Liver (tissue), 9 donors: ENCODE measurements around the gene ENTPD1. TPM values are rescaled to one million over a fixed set of nuclear protein-coding genes. Genes with fewer than 3 reads are reported as not detected.

Experiments used
- DNase-seq: peaks from one replicate; pipeline ENCODE4 v3.0.0-alpha.2; 2017; ENCODE audit warnings: low spot score
- H3K27ac ChIP-seq, 2 donors: one replicate each; pipeline ENCODE4 v1.7.0; 2013; ENCODE audit warnings: inconsistent platforms in 2 of 2, low read length in 2 of 2, control low read depth in 1 of 2, low read depth in 1 of 2, mild to moderate bottlenecking in 1 of 2
- H3K27me3 ChIP-seq, 4 donors: one replicate each; pipeline versions ENCODE4 v1.6.1 to v1.7.0; 2013; ENCODE audit warnings: low read length in 3 of 4, inconsistent platforms in 1 of 4, mild to moderate bottlenecking in 1 of 4, moderate library complexity in 1 of 4; ENCODE audit not compliant: control insufficient read depth in 4 of 4, insufficient read depth in 4 of 4
- H3K36me3 ChIP-seq, 4 donors: one replicate each; pipeline versions ENCODE4 v1.6.1 to v1.7.0; 2013; ENCODE audit warnings: low read length in 3 of 4, mild to moderate bottlenecking in 3 of 4, low read depth in 1 of 4, moderate library complexity in 1 of 4; ENCODE audit not compliant: control insufficient read depth in 4 of 4, insufficient read depth in 3 of 4
- H3K4me1 ChIP-seq, 4 donors: one replicate each; pipeline versions ENCODE4 v1.6.1 to v1.7.0; 2013; ENCODE audit warnings: low read length in 3 of 4, mild to moderate bottlenecking in 3 of 4, moderate library complexity in 1 of 4; ENCODE audit not compliant: control insufficient read depth in 4 of 4, insufficient read depth in 4 of 4
- H3K4me3 ChIP-seq, 3 donors: one replicate each; pipeline versions ENCODE4 v1.6.1 to v1.7.0; 2013; ENCODE audit warnings: low read length in 3 of 3, control low read depth in 1 of 3, low read depth in 1 of 3, mild to moderate bottlenecking in 1 of 3
- H3K9ac ChIP-seq, 2 donors: one replicate each; pipeline ENCODE4 v1.7.0; 2013; ENCODE audit warnings: low read length in 2 of 2, mild to moderate bottlenecking in 2 of 2, moderate library complexity in 2 of 2, control low read depth in 1 of 2, low read depth in 1 of 2
- H3K9me3 ChIP-seq, 4 donors: one replicate each; pipeline versions ENCODE4 v1.6.1 to v1.7.0; 2013; ENCODE audit warnings: low read length in 3 of 4; ENCODE audit not compliant: control insufficient read depth in 4 of 4
- EGR1 ChIP-seq, 2 donors: IDR thresholded peaks; 2 replicates each; pipeline ENCODE4 v1.6.1; 2016 to 2018; ENCODE audit warnings: antibody characterized with exemption in 2 of 2, low read depth in 2 of 2
- FOXA1 ChIP-seq: IDR thresholded peaks from 2 replicates; pipeline ENCODE4 v1.6.1; 2016; ENCODE audit warnings: antibody characterized with exemption
- FOXA2 ChIP-seq: IDR thresholded peaks from 2 replicates; pipeline ENCODE4 v1.6.1; 2016; ENCODE audit warnings: antibody characterized with exemption
- GABPA ChIP-seq, 2 donors: IDR thresholded peaks in 1 of 2; conservative IDR thresholded peaks in 1 of 2; 2 replicates each; pipeline ENCODE4 v1.6.1; 2016; ENCODE audit warnings: antibody characterized with exemption in 2 of 2, mild to moderate bottlenecking in 1 of 2, moderate library complexity in 1 of 2
- HNF4A ChIP-seq, 2 donors: conservative IDR thresholded peaks; 2 replicates each; pipeline ENCODE4 v1.6.1; 2016; ENCODE audit warnings: antibody characterized with exemption in 2 of 2, mild to moderate bottlenecking in 2 of 2
- HNF4G ChIP-seq: IDR thresholded peaks from 2 replicates; pipeline ENCODE4 v1.6.1; 2016; ENCODE audit warnings: antibody characterized with exemption
- JUND ChIP-seq, 2 donors: IDR thresholded peaks; 2 replicates each; pipeline ENCODE4 v1.6.1; 2016; ENCODE audit warnings: antibody characterized with exemption in 2 of 2
- MAX ChIP-seq: IDR thresholded peaks from 2 replicates; pipeline ENCODE4 v1.6.1; 2016; ENCODE audit warnings: antibody characterized with exemption
- NR2F2 ChIP-seq: IDR thresholded peaks from 2 replicates; pipeline ENCODE4 v1.6.1; 2016; ENCODE audit warnings: antibody characterized with exemption
- RAD21 ChIP-seq, 2 donors: IDR thresholded peaks; 2 replicates each; pipeline ENCODE4 v1.6.1; 2016; ENCODE audit warnings: antibody characterized with exemption in 2 of 2, mild to moderate bottlenecking in 2 of 2
- RXRA ChIP-seq, 2 donors: IDR thresholded peaks; 2 replicates each; pipeline ENCODE4 v1.6.1; 2017 to 2018; ENCODE audit warnings: antibody characterized with exemption in 2 of 2, mild to moderate bottlenecking in 1 of 2
- SP1 ChIP-seq: IDR thresholded peaks from 2 replicates; pipeline ENCODE4 v1.6.1; 2018; ENCODE audit warnings: antibody characterized with exemption, mild to moderate bottlenecking
- ZBTB33 ChIP-seq: IDR thresholded peaks from 2 replicates; pipeline ENCODE4 v1.6.1; 2016; ENCODE audit warnings: antibody characterized with exemption
- WGBS: extraction: QIAGEN DNeasy Blood & Tissue Kit; methylation state at CpG from one replicate; pipeline ENCODE4 v1.1.7; 2013; 5-methylcytosine and 5-hydroxymethylcytosine counted together
- polyA plus RNA-seq, 2 donors: library from polyadenylated mRNA; stranded (reverse) in 1 of 2; unstranded in 1 of 2; fragments of 200-250 nt in 1 of 2; fragments of >200 nt in 1 of 2; fragmentation: Nextera tagmentation in 1 of 2; extraction: Ambion mirVana in 1 of 2; gene quantifications; one replicate each; pipeline versions ENCODE4 v1.2.1 to v1.2.3, GENCODE V29; 2013 to 2015
- total RNA-seq, 2 donors: library from RNA; depleted of rRNA; stranded (reverse); fragments of >200 nt; gene quantifications; one replicate each; pipeline ENCODE4 v1.2.3, GENCODE V29; 2014
- TF ChIP-seq, protein P1 (sequence below): IDR thresholded peaks from 2 replicates; pipeline ENCODE4 v1.6.1; 2016; ENCODE audit warnings: antibody characterized with exemption
- TF ChIP-seq, protein P2 (sequence below): fragments of 150-350 bp; IDR thresholded peaks from 2 replicates; pipeline ENCODE4 v1.5.1; 2017; ENCODE audit warnings: improper control_type of control experiment, low read depth, low read length; ENCODE audit not compliant: missing input control
- donor health status: healthy.
- donor health status: healthy.
- donor health status: healthy.
- donor health status: healthy.
- donor health status: healthy.

Gene ENTPD1
- total and polyA plus RNA-seq, 4 donors, result 2.1 to 8.0 (median 4.3) TPM

DNA sequence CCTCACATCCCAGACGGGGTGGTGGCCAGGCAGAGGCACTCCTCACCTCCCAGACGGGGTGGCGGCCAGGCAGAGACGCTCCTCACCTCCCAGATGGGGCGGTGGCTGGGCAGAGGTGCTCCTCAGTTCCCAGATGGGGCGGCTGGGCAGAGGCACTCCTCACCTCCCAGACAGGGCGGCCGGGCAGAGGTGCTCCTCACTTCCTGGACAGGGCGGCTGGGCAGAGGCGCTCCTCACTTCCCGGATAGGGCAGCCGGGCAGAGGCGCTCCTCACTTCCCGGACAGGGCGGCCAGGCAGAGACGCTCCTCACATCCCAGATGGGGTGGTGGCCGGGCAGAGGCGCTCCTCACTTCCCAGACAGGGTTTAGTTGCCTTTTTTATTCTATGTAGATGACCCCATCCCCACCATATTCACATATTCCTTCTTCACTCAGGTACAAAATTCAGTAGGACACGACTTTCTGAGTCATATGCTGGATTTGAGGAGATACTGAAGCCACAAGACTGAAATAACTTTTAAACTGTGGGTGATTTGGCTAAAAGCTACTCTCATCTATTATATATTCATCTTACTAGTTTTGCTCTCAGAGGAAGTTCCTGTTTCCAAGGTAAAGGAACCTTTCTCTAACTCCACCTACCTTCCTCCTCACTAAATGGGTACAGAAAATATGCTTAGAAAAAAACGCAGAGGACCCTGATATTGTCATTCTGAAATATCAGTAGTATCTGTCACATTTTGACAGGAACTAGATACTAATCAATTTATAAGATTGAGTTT, 54.4 kb downstream of the ENTPD1 start:
- WGBS, result 92% methylated on average over 20 of the region's 20 CpGs
- H3K4me3 ChIP-seq, result no peak overlapping the region
- TF ChIP-seq FOXA1 (no peak), FOXA2 (no peak), GABPA (IDR thresholded peaks at IDR 0.05 in 1 of 2, conservative IDR thresholded peaks at IDR 0.05 in 1 of 2) (no peak), HNF4G (no peak), ZBTB33 (no peak), JUND (IDR thresholded peaks at IDR 0.05) (no peak), NR2F2 (no peak), RAD21 (IDR thresholded peaks at IDR 0.05) (no peak), EGR1 (IDR thresholded peaks at IDR 0.05; ENCODE audit: low read depth in 2 of 2) (no peak)
- TF ChIP-seq, protein P1, sequence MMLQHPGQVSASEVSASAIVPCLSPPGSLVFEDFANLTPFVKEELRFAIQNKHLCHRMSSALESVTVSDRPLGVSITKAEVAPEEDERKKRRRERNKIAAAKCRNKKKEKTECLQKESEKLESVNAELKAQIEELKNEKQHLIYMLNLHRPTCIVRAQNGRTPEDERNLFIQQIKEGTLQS, result no peak
- TF ChIP-seq, protein P2, sequence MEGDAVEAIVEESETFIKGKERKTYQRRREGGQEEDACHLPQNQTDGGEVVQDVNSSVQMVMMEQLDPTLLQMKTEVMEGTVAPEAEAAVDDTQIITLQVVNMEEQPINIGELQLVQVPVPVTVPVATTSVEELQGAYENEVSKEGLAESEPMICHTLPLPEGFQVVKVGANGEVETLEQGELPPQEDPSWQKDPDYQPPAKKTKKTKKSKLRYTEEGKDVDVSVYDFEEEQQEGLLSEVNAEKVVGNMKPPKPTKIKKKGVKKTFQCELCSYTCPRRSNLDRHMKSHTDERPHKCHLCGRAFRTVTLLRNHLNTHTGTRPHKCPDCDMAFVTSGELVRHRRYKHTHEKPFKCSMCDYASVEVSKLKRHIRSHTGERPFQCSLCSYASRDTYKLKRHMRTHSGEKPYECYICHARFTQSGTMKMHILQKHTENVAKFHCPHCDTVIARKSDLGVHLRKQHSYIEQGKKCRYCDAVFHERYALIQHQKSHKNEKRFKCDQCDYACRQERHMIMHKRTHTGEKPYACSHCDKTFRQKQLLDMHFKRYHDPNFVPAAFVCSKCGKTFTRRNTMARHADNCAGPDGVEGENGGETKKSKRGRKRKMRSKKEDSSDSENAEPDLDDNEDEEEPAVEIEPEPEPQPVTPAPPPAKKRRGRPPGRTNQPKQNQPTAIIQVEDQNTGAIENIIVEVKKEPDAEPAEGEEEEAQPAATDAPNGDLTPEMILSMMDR, result no peak
- H3K27ac ChIP-seq, result no peak overlapping the region
- no peak overlapping the region for H3K9ac ChIP-seq
- H3K36me3 ChIP-seq, result no peaks in the 10 kb centered on the region
- no peaks in the 10 kb centered on the region for H3K4me1 ChIP-seq
- DNase-seq, result no peak
- peaks cover 0 to 2% (median 0%) of the 10 kb centered on the region in 4 donors for H3K9me3 ChIP-seq
- peaks cover 0 to 2% (median 0%) of the 10 kb centered on the region in 4 donors for H3K27me3 ChIP-seq

GRCh38 chr10:95813054-95813685, 57.2 kb downstream of the ENTPD1 start:
- DNase-seq, result no peak
- Histone ChIP-seq H3K4me3 (no peak overlapping the region), H3K4me1 (no peaks in the 10 kb centered on the region), H3K36me3 (no peaks in the 10 kb centered on the region), H3K27ac (no peak overlapping the region), H3K9me3 (peaks cover 0 to 2% (median 0%) of the 10 kb centered on the region in 4 donors), H3K27me3 (no peaks in the 10 kb centered on the region), H3K9ac (no peak overlapping the region)
- WGBS, result 89% methylated on average over 3 of the region's 3 CpGs
- TF ChIP-seq FOXA1 (no peak), SP1 (no peak), ZBTB33 (no peak), JUND (IDR thresholded peaks at IDR 0.05) (no peak), RAD21 (IDR thresholded peaks at IDR 0.05) (no peak), NR2F2 (no peak), HNF4A (conservative IDR thresholded peaks at IDR 0.05) (no peak), FOXA2 (no peak), RXRA (IDR thresholded peaks at IDR 0.05) (no peak), MAX (no peak)
- TF ChIP-seq, protein P1, result no peak
- TF ChIP-seq, protein P2, result no peak
